Natural killer cell (primary cell): ENCODE measurements around the gene SLC30A1. TPM values are rescaled to one million over a fixed set of nuclear protein-coding genes. Genes with fewer than 3 reads are reported as not detected.
A peak's percentile ranks its signal among the peaks of the same experiment; 100 is the strongest.

Experiments
- ATAC-seq, 3 donors: fragments of 150-1000 bp in 2 of 3; fragments of 200-7000 bp in 1 of 3; cut with Tn5 transposase; 1 replicate in 1 of 3; 2 replicates in 2 of 3; pipeline ENCODE4 v1.10.0; 2021; ENCODE audit warnings: mild to moderate bottlenecking in 2 of 3, moderate library complexity in 2 of 3
- DNase-seq, 2 donors: peaks; one replicate each; pipeline versions ENCODE4 v3.0.0 to v3.0.0-alpha.2; 2013 to 2021; ENCODE audit warnings: mixed read lengths in 1 of 2
- H3K27ac ChIP-seq: one replicate; pipeline ENCODE4 v1.5.1; 2013; ENCODE audit warnings: mild to moderate bottlenecking, low read length
- H3K27me3 ChIP-seq: one replicate; pipeline ENCODE4 v1.6.1; 2013; ENCODE audit warnings: low read length; ENCODE audit not compliant: control insufficient read depth, insufficient read depth
- H3K36me3 ChIP-seq: one replicate; pipeline ENCODE4 v1.6.1; 2013; ENCODE audit warnings: low read length; ENCODE audit not compliant: control insufficient read depth, insufficient read depth
- H3K4me1 ChIP-seq: one replicate; pipeline ENCODE4 v1.6.1; 2013; ENCODE audit warnings: low read length; ENCODE audit not compliant: control insufficient read depth, insufficient read depth
- H3K4me3 ChIP-seq: one replicate; pipeline ENCODE4 v1.5.1; 2013; ENCODE audit warnings: low read length
- H3K9me3 ChIP-seq: one replicate; pipeline ENCODE4 v1.6.1; 2013; ENCODE audit warnings: low read length; ENCODE audit not compliant: control insufficient read depth, insufficient read depth
- H3K27ac Mint-ChIP-seq, 2 donors: one replicate each; pipeline ENCODE4 v1.8.0; 2022; ENCODE audit warnings: mild to moderate bottlenecking in 2 of 2, mixed read lengths in 2 of 2, moderate library complexity in 1 of 2
- H3K27me3 Mint-ChIP-seq, 2 donors: one replicate each; pipeline ENCODE4 v1.8.0; 2022; ENCODE audit warnings: low read depth in 2 of 2, mixed read lengths in 2 of 2
- H3K36me3 Mint-ChIP-seq: one replicate; pipeline ENCODE4 v1.8.0; 2022; ENCODE audit warnings: mixed read lengths
- H3K4me1 Mint-ChIP-seq, 2 donors: one replicate each; pipeline ENCODE4 v1.8.0; 2022; ENCODE audit warnings: mixed read lengths in 2 of 2
- H3K4me3 Mint-ChIP-seq: one replicate; pipeline ENCODE4 v1.8.0; 2022; ENCODE audit warnings: mild to moderate bottlenecking, moderate library complexity, mixed read lengths
- H3K9me3 Mint-ChIP-seq, 2 donors: one replicate each; pipeline ENCODE4 v1.8.0; 2022; ENCODE audit warnings: mixed read lengths in 2 of 2
- WGBS: methylation state at CpG from one replicate; pipeline ENCODE4 v1.1.7; 2013; ENCODE audit warnings: missing lambda C conversion rate; ENCODE audit not compliant: insufficient coverage; 5-methylcytosine and 5-hydroxymethylcytosine counted together
- intact Hi-C: fragments of 100-400 bp; cut with micrococcal nuclease; formaldehyde crosslinking; loops from one replicate; pipeline ENCODE4 v1.14.2; 2022
- total RNA-seq, 4 donors: library from RNA; stranded (reverse); fragments of 120-200 nt in 1 of 4; gene quantifications; one replicate each; pipeline versions ENCODE4 v1.2.3 to v1.2.4, GENCODE V29; 2013 to 2022
- TF ChIP-seq, protein P1 (sequence below): fragments of 200-600 bp; IDR thresholded peaks from one replicate; pipeline ENCODE4 v1.8.0; 2022; ENCODE audit warnings: antibody characterized with exemption

Gene SLC30A1
- total RNA-seq, 3 donors from 2014 or later (not counting 1 experiment from before 2014, with no cell fraction given) = 8.4 to 16.0 (median 12.1) TPM

DNA sequence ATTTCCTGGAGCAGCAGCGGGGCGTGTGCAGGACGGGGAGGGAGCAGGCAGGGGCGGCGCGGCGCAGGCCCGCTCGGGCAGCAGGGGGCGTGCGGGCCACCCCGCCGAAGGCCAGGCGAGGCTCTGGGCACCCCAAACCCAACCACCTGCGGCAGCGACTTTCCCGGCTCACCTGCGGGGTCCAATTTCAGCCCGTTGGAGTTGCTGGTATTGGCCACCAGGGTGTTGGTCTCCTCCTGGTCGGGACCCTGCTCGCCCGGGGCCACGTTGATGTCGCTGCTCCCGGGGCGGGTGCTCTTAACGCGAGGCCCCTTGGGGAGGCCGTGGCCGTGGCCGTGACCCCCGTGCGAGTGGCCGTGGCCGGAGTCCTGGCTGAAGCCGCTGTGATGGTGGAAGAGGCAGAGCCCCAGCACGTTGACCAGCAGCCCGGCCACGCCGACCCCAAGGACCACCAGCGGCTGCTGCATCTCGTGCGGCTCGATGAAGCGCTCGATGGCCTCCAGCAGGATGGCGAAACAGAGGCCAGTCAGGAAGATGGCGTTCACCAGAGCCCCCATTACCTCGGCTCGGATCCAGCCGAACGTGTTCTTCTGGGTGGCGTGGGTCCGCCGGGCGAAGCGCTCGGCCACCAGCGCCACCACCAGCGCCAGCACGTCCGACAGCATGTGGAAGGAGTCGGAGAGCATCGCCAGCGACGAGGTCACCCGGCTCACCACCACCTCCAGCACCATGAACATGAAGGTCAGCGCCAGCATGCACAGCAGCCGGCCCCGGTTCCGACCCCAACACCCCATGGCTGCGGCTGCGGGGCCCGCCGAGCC, 932 bp downstream of the SLC30A1 start:
- Mint-ChIP-seq H3K36me3 (no peaks in the 10 kb centered on the region), H3K9me3 (no peaks in the 10 kb centered on the region), H3K4me3 (peak overlapping the region; percentile 94), H3K27ac (peak overlapping the region; percentile 81 to 83), H3K27me3 (no peaks in the 10 kb centered on the region), H3K4me1 (peaks cover 54 to 55% of the 10 kb centered on the region in 2 donors)
- TF ChIP-seq, protein P1, sequence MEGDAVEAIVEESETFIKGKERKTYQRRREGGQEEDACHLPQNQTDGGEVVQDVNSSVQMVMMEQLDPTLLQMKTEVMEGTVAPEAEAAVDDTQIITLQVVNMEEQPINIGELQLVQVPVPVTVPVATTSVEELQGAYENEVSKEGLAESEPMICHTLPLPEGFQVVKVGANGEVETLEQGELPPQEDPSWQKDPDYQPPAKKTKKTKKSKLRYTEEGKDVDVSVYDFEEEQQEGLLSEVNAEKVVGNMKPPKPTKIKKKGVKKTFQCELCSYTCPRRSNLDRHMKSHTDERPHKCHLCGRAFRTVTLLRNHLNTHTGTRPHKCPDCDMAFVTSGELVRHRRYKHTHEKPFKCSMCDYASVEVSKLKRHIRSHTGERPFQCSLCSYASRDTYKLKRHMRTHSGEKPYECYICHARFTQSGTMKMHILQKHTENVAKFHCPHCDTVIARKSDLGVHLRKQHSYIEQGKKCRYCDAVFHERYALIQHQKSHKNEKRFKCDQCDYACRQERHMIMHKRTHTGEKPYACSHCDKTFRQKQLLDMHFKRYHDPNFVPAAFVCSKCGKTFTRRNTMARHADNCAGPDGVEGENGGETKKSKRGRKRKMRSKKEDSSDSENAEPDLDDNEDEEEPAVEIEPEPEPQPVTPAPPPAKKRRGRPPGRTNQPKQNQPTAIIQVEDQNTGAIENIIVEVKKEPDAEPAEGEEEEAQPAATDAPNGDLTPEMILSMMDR = peak; percentile 93
- H3K4me1 ChIP-seq = peaks cover 31% of the 10 kb centered on the region
- ATAC-seq (peak; percentile 39 to 56 (median 43)), DNase-seq (peak; percentile 73 to 87)
- under 1% methylated on average over 75 of the region's 75 CpGs for WGBS
- peak overlapping the region; percentile 56 for H3K27ac ChIP-seq
- peak overlapping the region; percentile 95 for H3K4me3 ChIP-seq
- no peaks in the 10 kb centered on the region for H3K27me3 ChIP-seq
- peaks cover 28% of the 10 kb centered on the region for H3K36me3 ChIP-seq
- no peaks in the 10 kb centered on the region for H3K9me3 ChIP-seq
- intact Hi-C loops = loop anchor here (1.0 to 5.0 kb wide), 4 partner anchors 47 to 459 kb away; partner anchors contain the start of genes DTL and INTS7

DNA sequence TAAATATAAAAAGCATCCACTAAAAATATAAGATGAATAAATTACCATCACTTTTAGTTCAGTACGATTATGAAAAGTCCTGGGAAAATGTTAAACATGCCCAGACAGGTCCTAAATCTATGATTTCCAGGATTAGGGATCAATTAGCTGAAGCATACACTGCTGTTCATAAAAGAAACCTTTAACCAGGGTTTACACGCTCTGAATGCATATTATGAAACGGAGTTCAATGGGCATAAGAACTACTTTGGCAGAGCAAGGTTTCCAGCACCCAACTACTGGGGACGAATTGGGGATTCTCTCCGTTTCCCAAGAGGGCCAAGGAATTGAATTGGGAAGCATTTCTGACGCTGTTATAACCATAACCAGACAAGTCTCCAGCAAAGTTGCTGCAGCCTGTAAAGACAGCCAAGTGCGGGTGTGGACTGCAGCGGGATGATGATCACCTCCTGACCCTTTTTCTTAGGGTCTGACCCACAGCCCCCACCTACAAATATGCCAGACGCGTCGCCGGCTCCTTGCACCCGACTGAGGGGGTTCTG, 1.6 kb downstream of the SLC30A1 start:
- Histone ChIP-seq H3K4me3 (peak overlapping the region; percentile 95), H3K27me3 (no peaks in the 10 kb centered on the region), H3K9me3 (no peaks in the 10 kb centered on the region), H3K36me3 (peaks cover 30% of the 10 kb centered on the region), H3K27ac (no peak overlapping the region), H3K4me1 (peaks cover 26% of the 10 kb centered on the region)
- ATAC-seq (no peak), DNase-seq (no peak)
- H3K9me3 Mint-ChIP-seq = no peaks in the 10 kb centered on the region
- no peaks in the 10 kb centered on the region for H3K36me3 Mint-ChIP-seq
- peak overlapping the region; percentile 94 for H3K4me3 Mint-ChIP-seq
- peaks cover 53 to 54% of the 10 kb centered on the region in 2 donors for H3K4me1 Mint-ChIP-seq
- TF ChIP-seq, protein P1 = no peak
- peak overlapping the region; percentile 57 to 81 for H3K27ac Mint-ChIP-seq
- intact Hi-C loops = loop anchor here (1.0 to 5.0 kb wide), 4 partner anchors 48 to 460 kb away; partner anchors contain the start of genes DTL and INTS7
- WGBS = 1% methylated on average over 13 of the region's 13 CpGs
- no peaks in the 10 kb centered on the region for H3K27me3 Mint-ChIP-seq

DNA sequence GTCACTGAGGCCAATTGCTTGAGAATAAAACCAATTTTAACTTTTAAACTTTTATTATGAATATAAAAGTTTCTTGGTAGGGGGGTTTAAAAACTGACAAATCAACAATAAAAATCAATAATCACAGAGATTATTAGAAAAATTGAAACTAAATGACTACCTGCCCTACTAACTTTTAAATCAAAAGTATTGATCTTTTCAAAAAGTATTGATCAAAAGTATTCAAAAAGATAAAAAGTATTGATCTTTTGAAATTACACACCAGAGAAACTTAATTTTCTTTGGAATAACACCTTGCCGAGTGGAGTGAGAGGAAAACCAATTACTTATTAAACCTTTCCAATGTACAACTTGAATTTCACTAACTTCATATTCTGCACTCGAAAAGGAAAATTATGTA, 2.2 kb downstream of the SLC30A1 start:
- peak overlapping the region in 1 of 2 donors; percentile 57 for H3K27ac Mint-ChIP-seq
- WGBS = no CpG with 5 or more reads among the region's 2 CpGs
- H3K27ac ChIP-seq = no peak overlapping the region

More for the DNA sequence above, 2.2 kb downstream of the SLC30A1 start:
- Mint-ChIP-seq H3K9me3 (no peaks in the 10 kb centered on the region), H3K4me3 (peak overlapping the region; percentile 94), H3K36me3 (no peaks in the 10 kb centered on the region), H3K4me1 (peaks cover 46 to 48% of the 10 kb centered on the region in 2 donors), H3K27me3 (no peaks in the 10 kb centered on the region)
- Histone ChIP-seq H3K36me3 (peaks cover 30% of the 10 kb centered on the region), H3K27me3 (no peaks in the 10 kb centered on the region), H3K4me3 (peak overlapping the region; percentile 95), H3K9me3 (no peaks in the 10 kb centered on the region), H3K4me1 (peaks cover 23% of the 10 kb centered on the region)
- no peak for ATAC-seq
- no peak for DNase-seq
- TF ChIP-seq, protein P1 = no peak
- intact Hi-C loops = loop anchor here (1.0 to 5.0 kb wide), 4 partner anchors 49 to 461 kb away; partner anchors contain the start of genes DTL and INTS7
